HCT116 (cell line): ENCODE results near the gene LRRK1. TPM values are rescaled to one million over a fixed set of nuclear protein-coding genes. Genes with fewer than 3 reads are reported as not detected.

ENCODE experiments used
- ATAC-seq: fragments of 200-7000 bp; cut with Tn5 transposase; 2 replicates; pipeline ENCODE4 v1.9.1; 2020; ENCODE audit warnings: mild to moderate bottlenecking, moderate library complexity
- BruUV-seq: library from RNA; stranded (reverse); fragments of 400-500 nt; replicated peaks from 2 replicates; lab custom pipeline; 2021; lab: Mats Ljungman, UMichigan
- CTCF ChIA-PET: fragments of 300-600 bp; sonication (Branson Sonifier 250); formaldehyde crosslinking; loops from one replicate; lab custom pipeline; 2021; ENCODE audit warnings: antibody characterized with exemption; lab: Charles Lee
- POLR2A ChIA-PET: fragments of 300-600, 350-600 bp; sonication (Branson Sonifier 250); formaldehyde crosslinking; loops from one replicate; lab custom pipeline; 2021; ENCODE audit warnings: antibody characterized with exemption; lab: Charles Lee
- RAD21 ChIA-PET, 2 experiments: fragments of 300-600 bp; sonication (Branson Sonifier 250); formaldehyde crosslinking; loops; one replicate each; lab custom pipeline; 2023; ENCODE audit warnings: low total read pairs in 2 of 2; ENCODE audit not compliant: uncharacterized antibody in 2 of 2, unreplicated experiment in 2 of 2, low non-redundant PET in 1 of 2; lab: Charles Lee
- DNase-seq: peaks from one replicate; pipeline ENCODE4 v3.0.0-alpha.2; 2010; ENCODE audit warnings: low read depth, low spot score
- H2AFZ ChIP-seq: fragments of 200-600 bp; shearing (Covaris generic), sonication (generic); 2 replicates; pipeline ENCODE4 v1.6.1; 2017; ENCODE audit warnings: low read depth, mixed run types, mixed read lengths, antibody characterized with exemption, low read length; ENCODE audit not compliant: poor library complexity, severe bottlenecking
- H3K27ac ChIP-seq: 2 replicates; pipeline ENCODE4 v1.5.1; 2012; ENCODE audit warnings: low read depth, low read length
- H3K27me3 ChIP-seq: fragments of 200-600 bp; sonication (generic); 2 replicates; pipeline ENCODE4 v1.6.1; 2016; ENCODE audit warnings: mixed run types, low read length, mixed read lengths; ENCODE audit not compliant: insufficient read depth
- H3K36me3 ChIP-seq, 2 experiments: fragments of 200-500 bp in 1 of 2; fragments of 200-600 bp in 1 of 2; sonication (Bioruptor generic) in 1 of 2; sonication (generic) in 1 of 2; 2 replicates each; pipeline versions ENCODE4 v1.5.1 to v1.6.1; 2014 to 2016; ENCODE audit warnings: low read length in 2 of 2, inconsistent platforms in 1 of 2, mixed read lengths in 1 of 2, mixed run types in 1 of 2; ENCODE audit not compliant: insufficient read depth in 2 of 2, control insufficient read depth in 1 of 2
- H3K4me1 ChIP-seq, 2 experiments: fragments of 200-600 bp in 1 of 2; sonication (generic) in 1 of 2; 2 replicates each; pipeline versions ENCODE4 v1.5.1 to v1.6.1; 2012 to 2017; ENCODE audit warnings: low read length in 2 of 2, inconsistent platforms in 1 of 2, mild to moderate bottlenecking in 1 of 2, mixed read lengths in 1 of 2, mixed run types in 1 of 2, moderate library complexity in 1 of 2; ENCODE audit not compliant: insufficient read depth in 2 of 2, control insufficient read depth in 1 of 2
- H3K4me2 ChIP-seq: fragments of 200-600 bp; sonication (generic); 2 replicates; pipeline ENCODE4 v1.6.1; 2017; ENCODE audit warnings: mixed run types, low read length, mixed read lengths
- H3K4me3 ChIP-seq, 2 experiments: fragments of 200-600 bp in 1 of 2; sonication (generic) in 1 of 2; replicated peaks in 1 of 2; 2 replicates each; pipeline ENCODE4 v1.5.1; 2011 to 2016; ENCODE audit warnings: low read length in 2 of 2, control low read depth in 1 of 2, low read depth in 1 of 2, mild to moderate bottlenecking in 1 of 2, mixed read lengths in 1 of 2, mixed run types in 1 of 2
- H3K79me2 ChIP-seq: fragments of 200-600 bp; sonication (generic); 2 replicates; pipeline ENCODE4 v1.6.1; 2017; ENCODE audit warnings: mild to moderate bottlenecking, mixed run types, low read length, moderate library complexity, mixed read lengths; ENCODE audit not compliant: insufficient read depth
- H3K9ac ChIP-seq: fragments of 200-600 bp; sonication (generic); 2 replicates; pipeline ENCODE4 v1.6.1; 2016; ENCODE audit warnings: low read length, mixed read lengths
- H3K9me2 ChIP-seq: fragments of 200-600 bp; sonication (generic), shearing (Covaris generic); 2 replicates; pipeline ENCODE4 v1.6.1; 2017; ENCODE audit warnings: mixed run types, mild to moderate bottlenecking, moderate library complexity; ENCODE audit not compliant: insufficient read depth
- H3K9me3 ChIP-seq, 2 experiments: fragments of 200-500 bp in 1 of 2; fragments of 200-600 bp in 1 of 2; sonication (Bioruptor generic) in 1 of 2; sonication (generic) in 1 of 2; 2 replicates each; pipeline ENCODE4 v1.6.1; 2014 to 2017; ENCODE audit warnings: low read length in 2 of 2, mixed read lengths in 2 of 2, inconsistent platforms in 1 of 2, low read depth in 1 of 2, mild to moderate bottlenecking in 1 of 2, mixed run types in 1 of 2, moderate library complexity in 1 of 2; ENCODE audit not compliant: control insufficient read depth in 1 of 2, insufficient read depth in 1 of 2
- H4K20me1 ChIP-seq: fragments of 200-600 bp; sonication (generic), shearing (Covaris generic); 2 replicates; pipeline ENCODE4 v1.6.1; 2017; ENCODE audit warnings: mixed run types, mild to moderate bottlenecking, moderate library complexity; ENCODE audit not compliant: insufficient read depth
- CBX3 ChIP-seq: IDR thresholded peaks from 2 replicates; pipeline ENCODE4 v1.6.1; 2012; ENCODE audit warnings: low read depth
- CEBPB ChIP-seq: IDR thresholded peaks from 2 replicates; pipeline ENCODE4 v1.6.1; 2012; ENCODE audit warnings: low read depth
- EGR1 ChIP-seq: IDR thresholded peaks from 2 replicates; pipeline ENCODE4 v1.6.1; 2012; ENCODE audit warnings: low read depth
- ELF1 ChIP-seq: IDR thresholded peaks from 2 replicates; pipeline ENCODE4 v1.6.1; 2012; ENCODE audit warnings: low read depth, borderline replicate concordance
- EZH2 ChIP-seq: fragments of 200-600 bp; sonication (generic); IDR thresholded peaks from 2 replicates; pipeline ENCODE4 v1.6.1; 2017; ENCODE audit warnings: antibody characterized with exemption, mixed run types
- EZH2phosphoT487 ChIP-seq: fragments of 200-600 bp; IDR thresholded peaks from 2 replicates; pipeline ENCODE4 v1.6.1; 2018; ENCODE audit warnings: antibody characterized with exemption, borderline replicate concordance
- FOSL1 ChIP-seq: IDR thresholded peaks from 2 replicates; pipeline ENCODE4 v1.6.1; 2012; ENCODE audit warnings: low read depth
- JUND ChIP-seq: IDR thresholded peaks from 2 replicates; pipeline ENCODE4 v1.6.1; 2012
- MAX ChIP-seq: IDR thresholded peaks from 2 replicates; pipeline ENCODE4 v1.6.1; 2012
- REST ChIP-seq: IDR thresholded peaks from 2 replicates; pipeline ENCODE4 v1.6.1; 2012; ENCODE audit warnings: low read depth
- SP1 ChIP-seq: IDR thresholded peaks from 2 replicates; pipeline ENCODE4 v1.6.1; 2012; ENCODE audit warnings: low read depth
- SRF ChIP-seq: IDR thresholded peaks from 2 replicates; pipeline ENCODE4 v1.6.1; 2012; ENCODE audit warnings: low read depth
- TCF7L2 ChIP-seq: IDR thresholded peaks from 2 replicates; pipeline ENCODE4 v1.7.0; 2011; ENCODE audit warnings: borderline replicate concordance, inconsistent platforms; ENCODE audit not compliant: insufficient read depth, insufficient read length; ENCODE audit errors: extremely low read depth
- ZBTB33 ChIP-seq: IDR thresholded peaks from 2 replicates; pipeline ENCODE4 v1.6.1; 2011; ENCODE audit warnings: mild to moderate bottlenecking, low read length, moderate library complexity; ENCODE audit not compliant: insufficient replicate concordance; ENCODE audit errors: extremely low read depth
- ZFX ChIP-seq: fragments of 450-650 bp; IDR thresholded peaks from 2 replicates; pipeline ENCODE4 v1.6.1; 2017
- ZNF274 ChIP-seq: fragments of 200-500 bp; sonication (Bioruptor generic); IDR thresholded peaks from 2 replicates; pipeline ENCODE4 v1.6.1; 2014; ENCODE audit warnings: mild to moderate bottlenecking, low read depth, low read length, inconsistent platforms
- intact Hi-C: fragments of 100-400 bp; cut with micrococcal nuclease; formaldehyde crosslinking; loops from 2 replicates; pipeline ENCODE4 v1.10.0; 2022
- total RNA-seq: library from RNA; stranded (reverse); gene quantifications from one replicate; pipeline ENCODE4 v1.2.1, GENCODE V29; 2021; ENCODE audit not compliant: unreplicated experiment
- TF ChIP-seq, protein P1 (sequence below), 3 experiments: fragments of 200-600 bp in 1 of 3; sonication (generic) in 1 of 3; IDR thresholded peaks in 2 of 3; conservative IDR thresholded peaks in 1 of 3; 2 replicates each; pipeline ENCODE4 v1.5.1; 2012 to 2017; ENCODE audit warnings: low read depth in 2 of 3, low read length in 2 of 3, antibody characterized with exemption in 1 of 3, borderline replicate concordance in 1 of 3, control low read depth in 1 of 3, mild to moderate bottlenecking in 1 of 3, mixed read lengths in 1 of 3, mixed run types in 1 of 3, moderate library complexity in 1 of 3; ENCODE audit not compliant: insufficient read depth in 1 of 3

Gene LRRK1
- total RNA-seq, 1 experiment from 2014 or later, result 21.6 TPM

DNA sequence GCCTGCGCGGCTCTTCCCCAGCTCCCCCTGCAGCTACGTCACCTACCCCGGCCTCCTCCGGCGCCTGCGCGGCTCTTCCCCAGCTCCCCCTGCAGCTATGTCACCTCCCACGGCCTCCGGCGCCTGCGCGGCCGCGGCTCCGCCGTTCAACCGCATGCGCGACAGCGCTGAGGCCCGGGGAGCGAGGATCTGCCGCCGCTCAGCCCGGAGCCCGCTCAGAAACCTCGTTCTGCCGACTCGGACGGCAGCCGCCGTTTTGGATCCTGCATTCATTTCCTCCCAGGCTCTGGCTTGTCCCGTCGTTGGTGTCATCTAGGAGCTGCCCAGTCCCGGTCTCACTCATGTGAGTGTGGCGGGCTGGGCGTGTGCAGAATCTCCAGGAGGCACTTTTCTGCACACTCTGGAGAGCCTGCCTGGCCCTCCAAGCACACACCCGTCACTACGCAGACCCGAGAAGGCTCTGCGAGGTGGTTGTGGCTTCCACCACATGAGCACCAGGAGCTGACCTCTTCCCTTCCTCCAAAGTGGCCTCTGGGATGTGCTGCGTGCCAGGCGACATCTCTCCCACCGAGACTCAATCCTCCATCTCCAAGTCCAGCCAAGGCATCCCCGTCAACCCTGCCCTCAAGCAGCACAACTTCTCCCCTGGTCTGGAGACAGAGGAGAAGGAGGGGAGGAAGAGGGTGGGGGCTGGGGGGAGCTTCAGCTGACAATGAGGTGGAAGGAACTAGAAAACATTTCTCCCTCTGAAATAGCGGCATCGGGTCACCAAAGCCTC, 167.4 kb downstream of the LRRK1 start:
- BruUV-seq, result no TSS peak
- ChIA-PET POLR2A (no interaction called here), RAD21 (no interaction called here), CTCF (interaction anchor here (1.2 kb wide), 1 partner anchor 172 kb away, joined by 4 read pairs; no protein-coding TSS in a partner anchor)
- ATAC-seq (no peak), DNase-seq (no peak)
- Histone ChIP-seq H3K9ac (no peak overlapping the region), H3K9me3 (no peaks in the 10 kb centered on the region), H4K20me1 (no peaks in the 10 kb centered on the region), H3K27ac (no peak overlapping the region), H3K4me3 (no peak overlapping the region), H2AFZ (no peak overlapping the region), H3K9me2 (no peaks in the 10 kb centered on the region), H3K36me3 (no peaks in the 10 kb centered on the region), H3K4me1 (peaks cover 0 to 9% of the 10 kb centered on the region in 2 experiments; a peak in 1 of 4 replicates), H3K79me2 (no peaks in the 10 kb centered on the region), H3K4me2 (no peak overlapping the region), H3K27me3 (no peaks in the 10 kb centered on the region)
- intact Hi-C loops, result loop anchor here (10.0 kb wide), 1 partner anchor 72 kb away; no protein-coding TSS in a partner anchor
- TF ChIP-seq SP1 (no peak), EZH2phosphoT487 (no peak), EZH2 (no peak), ZBTB33 (no peak), CBX3 (no peak), MAX (no peak), TCF7L2 (no peak), ELF1 (no peak), EGR1 (no peak), SRF (no peak), CEBPB (no peak), FOSL1 (no peak), JUND (no peak), ZNF274 (no peak), ZFX (no peak), REST (no peak)
- TF ChIP-seq, protein P1, sequence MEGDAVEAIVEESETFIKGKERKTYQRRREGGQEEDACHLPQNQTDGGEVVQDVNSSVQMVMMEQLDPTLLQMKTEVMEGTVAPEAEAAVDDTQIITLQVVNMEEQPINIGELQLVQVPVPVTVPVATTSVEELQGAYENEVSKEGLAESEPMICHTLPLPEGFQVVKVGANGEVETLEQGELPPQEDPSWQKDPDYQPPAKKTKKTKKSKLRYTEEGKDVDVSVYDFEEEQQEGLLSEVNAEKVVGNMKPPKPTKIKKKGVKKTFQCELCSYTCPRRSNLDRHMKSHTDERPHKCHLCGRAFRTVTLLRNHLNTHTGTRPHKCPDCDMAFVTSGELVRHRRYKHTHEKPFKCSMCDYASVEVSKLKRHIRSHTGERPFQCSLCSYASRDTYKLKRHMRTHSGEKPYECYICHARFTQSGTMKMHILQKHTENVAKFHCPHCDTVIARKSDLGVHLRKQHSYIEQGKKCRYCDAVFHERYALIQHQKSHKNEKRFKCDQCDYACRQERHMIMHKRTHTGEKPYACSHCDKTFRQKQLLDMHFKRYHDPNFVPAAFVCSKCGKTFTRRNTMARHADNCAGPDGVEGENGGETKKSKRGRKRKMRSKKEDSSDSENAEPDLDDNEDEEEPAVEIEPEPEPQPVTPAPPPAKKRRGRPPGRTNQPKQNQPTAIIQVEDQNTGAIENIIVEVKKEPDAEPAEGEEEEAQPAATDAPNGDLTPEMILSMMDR (IDR thresholded peaks at IDR 0.05 in 2 of 3, conservative IDR thresholded peaks at IDR 0.05 in 1 of 3; ENCODE audit: borderline replicate concordance in 1 of 3, insufficient read depth in 1 of 3, low read depth in 2 of 3, low read length in 2 of 3), result no peak
- TF ChIP-seq, all 23 proteins: peak for 0
